ENCODE results near the gene PCCA. TPM values are rescaled to one million over a fixed set of nuclear protein-coding genes. Genes with fewer than 3 reads are reported as not detected.
"Not testable (repeated sequence)": the region's sequence is repeated elsewhere in the genome, so short reads cannot be mapped to it uniquely, and the experiment has no call there.

The PCCA gene
- polyA plus RNA-seq, 1 of the 3 experiments (the other 2 are of a cell fraction) = 7.3 TPM

GRCh38 chr13:100387416-100387815 lies 298.5 kb downstream of the PCCA start:
- WGBS (ENCODE audit: low lambda C conversion rate) = 95% methylated on average over 3 of the region's 3 CpGs
- CTCF ChIA-PET = no interaction called here

GRCh38 chr13:100388150-100388549 lies 299.3 kb downstream of the PCCA start:
- H3K9me2 ChIP-seq; H3K79me2 ChIP-seq (ENCODE audit: insufficient read depth); H3K9me3 ChIP-seq; H3K36me3 ChIP-seq (replicated peaks in 1 of 2; ENCODE audit: control insufficient read depth in 1 of 2, insufficient read depth in 2 of 2, low read length in 1 of 2); H3K9ac ChIP-seq; H3K27me3 ChIP-seq (ENCODE audit: insufficient read depth); H3K4me3 ChIP-seq (ENCODE audit: low read depth in 2 of 2, low read length in 1 of 2); DNase-seq; H2AFZ ChIP-seq (ENCODE audit: low read depth); H4K20me1 ChIP-seq (ENCODE audit: insufficient read depth); H3K27ac ChIP-seq (ENCODE audit: low read depth in 2 of 2, low read length in 1 of 2); CTCF ChIA-PET; H3K4me2 ChIP-seq; POLR2A ChIA-PET: not testable (repeated sequence)
- WGBS (ENCODE audit: low lambda C conversion rate) = 97% methylated on average over 5 of the region's 5 CpGs
- Histone ChIP-seq H3K4me1 (ENCODE audit: control insufficient read depth in 1 of 2, insufficient read depth in 2 of 2, low read depth in 1 of 2, low read length in 1 of 2) (peaks cover 0 to 11% of the 10 kb centered on the region in 2 experiments; a peak in 1 of 4 replicates), H3F3A (replicated peaks; ENCODE audit: insufficient read depth) (peaks cover 15% of the 10 kb centered on the region)

More at GRCh38 chr13:100387416-100387815, 298.5 kb downstream of the PCCA start:
- H3K4me2 ChIP-seq = no peak overlapping the region
- peaks cover 0 to 7% of the 10 kb centered on the region in 2 experiments; a peak in 1 of 4 replicates for H3K4me1 ChIP-seq (ENCODE audit: control insufficient read depth in 1 of 2, insufficient read depth in 2 of 2, low read depth in 1 of 2, low read length in 1 of 2)
- TF ChIP-seq USF1 (IDR thresholded peaks at IDR 0.05; ENCODE audit: borderline replicate concordance, low read depth) = no peak
- no peak for TF ChIP-seq MAX (IDR thresholded peaks at IDR 0.05; ENCODE audit: low read depth)
- TF ChIP-seq SIN3A (IDR thresholded peaks at IDR 0.05; ENCODE audit: borderline replicate concordance, low read depth, low read length) = no peak
- no peak for TF ChIP-seq RFX5 (IDR thresholded peaks at IDR 0.05; ENCODE audit: low read length)
- TF ChIP-seq POLR2AphosphoS5 (IDR thresholded peaks at IDR 0.05; ENCODE audit: low read depth, low read length) = no peak
- TF ChIP-seq GATA2 (CRISPR knock-in tag; IDR thresholded peaks at IDR 0.05) = no peak
- no peak for TF ChIP-seq FOXJ3 (CRISPR knock-in tag; IDR thresholded peaks at IDR 0.05)
- no peak for TF ChIP-seq CHD2 (IDR thresholded peaks at IDR 0.05; ENCODE audit: low read length, partially characterized antibody)
- TF ChIP-seq RXRA (IDR thresholded peaks at IDR 0.05; ENCODE audit: borderline replicate concordance, low read depth) = no peak
- no peak for TF ChIP-seq REST (IDR thresholded peaks at IDR 0.05; ENCODE audit: low read depth, low read length)
- no peak for TF ChIP-seq FOSL2 (IDR thresholded peaks at IDR 0.05; ENCODE audit: borderline replicate concordance, low read depth)
- TF ChIP-seq SMC3 (IDR thresholded peaks at IDR 0.05; ENCODE audit: low read depth, low read length) = no peak
- no peak for TF ChIP-seq IRF3 (IDR thresholded peaks at IDR 0.05; ENCODE audit: low read depth, low read length)
- no peak for TF ChIP-seq NFIC (IDR thresholded peaks at IDR 0.05; ENCODE audit: borderline replicate concordance)
- TF ChIP-seq FOXM1 (IDR thresholded peaks at IDR 0.05; ENCODE audit: low read depth) = no peak
- no peak for TF ChIP-seq TCF12 (IDR thresholded peaks at IDR 0.05)
- no peak for TF ChIP-seq GABPA (IDR thresholded peaks at IDR 0.05; ENCODE audit: low read depth)
- H3K9me2 ChIP-seq = no peaks in the 10 kb centered on the region
- no peaks in the 10 kb centered on the region for H3K79me2 ChIP-seq (ENCODE audit: insufficient read depth)
- no peak overlapping the region for H3K9ac ChIP-seq
- H3K36me3 ChIP-seq (replicated peaks in 1 of 2; ENCODE audit: control insufficient read depth in 1 of 2, insufficient read depth in 2 of 2, low read length in 1 of 2) = no peaks in the 10 kb centered on the region
- peaks cover 10% of the 10 kb centered on the region for H3F3A ChIP-seq (replicated peaks; ENCODE audit: insufficient read depth)
- no peaks in the 10 kb centered on the region for H3K27me3 ChIP-seq (ENCODE audit: insufficient read depth)
- no peak overlapping the region for H2AFZ ChIP-seq (ENCODE audit: low read depth)
- POLR2A ChIA-PET = no interaction called here
- no peak overlapping the region for H3K4me3 ChIP-seq (ENCODE audit: low read depth in 2 of 2, low read length in 1 of 2)
- no peak for DNase-seq
- H3K27ac ChIP-seq (ENCODE audit: low read depth in 2 of 2, low read length in 1 of 2) = no peak overlapping the region
- H3K9me3 ChIP-seq = no peaks in the 10 kb centered on the region
- H4K20me1 ChIP-seq (ENCODE audit: insufficient read depth) = no peaks in the 10 kb centered on the region
